ENCODE measurements around the gene C11orf24. TPM values are rescaled to one million over a fixed set of nuclear protein-coding genes. Genes with fewer than 3 reads are reported as not detected.

The C11orf24 gene
- total and polyA plus RNA-seq, 9 of the 15 experiments (the other 6 are each of a cell fraction or from before 2014, with no cell fraction given), result 2.0 to 65.2 (median 32.5) TPM

GRCh38 chr11:68267881-68268240 is 3.9 kb downstream of the C11orf24 start:
- in situ Hi-C loops (cut with MboI), result no loop called here

More at GRCh38 chr11:68267881-68268240, 3.9 kb downstream of the C11orf24 start:
- CTCF ChIA-PET (ENCODE audit: low intra/inter-chr PET ratio), result no interaction called here
- Histone ChIP-seq H3K79me2 (ENCODE audit: control insufficient read depth, insufficient read depth, low read length) (peaks cover 44% of the 10 kb centered on the region), H3K9me1 (ENCODE audit: control insufficient read depth, insufficient read depth, low read length) (peaks cover 6% of the 10 kb centered on the region), H3K4me3 (no peak overlapping the region), H3K27ac (ENCODE audit: extremely low read depth, low read depth, low read length) (peak overlapping the region; percentile 44; the same call in 1 of the 3 replicates), H3K9ac (ENCODE audit: insufficient read depth in 1 of 2, low read depth in 2 of 2, low read length in 2 of 2) (peak overlapping the region; percentile 2 to 70; a peak in 3 of 4 replicates), H3K9me3 (replicated peaks; ENCODE audit: control insufficient read depth, insufficient read depth, low read depth, low read length) (no peaks in the 10 kb centered on the region), H3K4me1 (replicated peaks in 1 of 2; ENCODE audit: control insufficient read depth in 2 of 2, insufficient read depth in 2 of 2, low read length in 2 of 2) (peaks cover 22 to 34% of the 10 kb centered on the region in 2 experiments), H4K20me1 (replicated peaks; ENCODE audit: control insufficient read depth, insufficient read depth, low read length) (no peaks in the 10 kb centered on the region), H3K27me3 (ENCODE audit: control insufficient read depth in 2 of 2, insufficient read depth in 2 of 2, low read length in 2 of 2) (no peaks in the 10 kb centered on the region), H2AFZ (ENCODE audit: low read depth, low read length) (no peak overlapping the region), H3K36me3 (ENCODE audit: control insufficient read depth, insufficient read depth, low read length) (peaks cover 68% of the 10 kb centered on the region; the same call in 2 of the 3 replicates), H3K4me2 (ENCODE audit: insufficient read depth, low read length) (peak overlapping the region; percentile 35; the same call in 1 of the 2 replicates)
- 97% methylated on average over 6 of the region's 6 CpGs for WGBS (ENCODE audit: insufficient coverage, low coverage, missing lambda C conversion rate)
- BruUV-seq (replicated peaks), result no TSS peak
- TF ChIP-seq HDAC8 (tag; IDR thresholded peaks at IDR 0.05) (peak; percentile 88), CEBPG (CRISPR knock-in tag; IDR thresholded peaks at IDR 0.05) (no peak), CEBPG (tag; conservative IDR thresholded peaks at IDR 0.05 in 1 of 2, IDR thresholded peaks at IDR 0.05 in 1 of 2) (no peak), ESRRB (CRISPR knock-in tag; IDR thresholded peaks at IDR 0.05; ENCODE audit: borderline replicate concordance) (no peak), RBFOX2 (IDR thresholded peaks at IDR 0.05; ENCODE audit: low read depth, low read length) (peak; percentile 55; the same call in 1 of the 2 replicates), ZBTB49 (CRISPR knock-in tag; IDR thresholded peaks at IDR 0.05; ENCODE audit: borderline replicate concordance) (no peak), GTF2A2 (tag; IDR thresholded peaks at IDR 0.05) (0 out of 2 replicates have a peak, but pooled peaks have one; percentile 43), ZKSCAN8 (CRISPR knock-in tag; IDR thresholded peaks at IDR 0.05) (0 out of 2 replicates have a peak, but pooled peaks have one; percentile 8), NCOA6 (IDR thresholded peaks at IDR 0.05) (no peak), ZBTB8A (IDR thresholded peaks at IDR 0.05; ENCODE audit: partially characterized antibody) (no peak), BCL6 (CRISPR knock-in tag; IDR thresholded peaks at IDR 0.05) (no peak), PHF8 (IDR thresholded peaks at IDR 0.05; ENCODE audit: borderline replicate concordance, low read length) (no peak), ELK1 (CRISPR knock-in tag; IDR thresholded peaks at IDR 0.05) (no peak)
- ATAC-seq (no peak), DNase-seq (ENCODE audit: extremely low read depth in 1 of 4, low spot score in 3 of 4) (no peak), FAIRE-seq (no peak)
- intact Hi-C loops (cut with micrococcal nuclease), result no loop called here
- POLR2A ChIA-PET, result interaction anchor here (0.9 to 3.2 kb wide), 3 partner anchors 11 to 28 kb away, joined by 3 to 10 read pairs (median 4); no protein-coding TSS in a partner anchor
